GM06990 (cell line): ENCODE data around the gene JAKMIP2.

Experiments used
- DNase-seq: peaks from one replicate; pipeline ENCODE4 v3.0.0-alpha.2; 2011; ENCODE audit not compliant: insufficient read length; ENCODE audit errors: extremely low read depth
- H3K27me3 ChIP-seq: replicated peaks from 2 replicates; pipeline ENCODE4 v1.6.0; 2011; ENCODE audit warnings: low read length; ENCODE audit not compliant: control insufficient read depth, insufficient read depth
- H3K36me3 ChIP-seq: 2 replicates; pipeline ENCODE4 v1.5.1; 2011; ENCODE audit warnings: low read length; ENCODE audit not compliant: control insufficient read depth, insufficient read depth
- H3K4me3 ChIP-seq: replicated peaks from 2 replicates; pipeline ENCODE4 v1.5.1; 2011; ENCODE audit warnings: low read depth, mild to moderate bottlenecking, control low read depth, low read length
- TF ChIP-seq, protein P1 (sequence below): IDR thresholded peaks from 2 replicates; pipeline ENCODE4 v1.5.1; 2011; ENCODE audit warnings: low read length, control low read depth, mild to moderate bottlenecking, inconsistent platforms; ENCODE audit not compliant: insufficient read depth, poor library complexity, severe bottlenecking

JAKMIP2 gene

DNA sequence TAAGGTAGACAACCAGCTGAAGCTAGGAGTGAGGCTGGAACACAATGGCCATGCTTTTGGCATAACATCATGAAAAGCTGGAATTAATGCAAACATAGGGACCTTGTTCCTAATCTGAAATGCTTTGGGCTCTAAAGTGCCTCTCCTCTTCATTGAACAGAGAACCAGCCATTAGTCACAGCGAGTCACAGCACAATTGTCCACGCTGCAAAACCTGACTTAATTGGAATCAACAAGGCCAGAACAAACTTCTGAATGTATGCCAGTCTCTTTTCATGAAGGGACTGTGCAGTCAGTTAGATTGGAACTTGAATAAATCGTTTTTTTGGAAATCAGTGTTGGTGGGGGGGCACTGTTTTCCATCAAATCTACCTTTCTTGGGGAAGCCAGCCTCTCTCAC, 96.5 kb downstream of the JAKMIP2 start:
- no peak for DNase-seq
- Histone ChIP-seq H3K4me3 (no peak overlapping the region), H3K36me3 (no peaks in the 10 kb centered on the region), H3K27me3 (no peaks in the 10 kb centered on the region)
- TF ChIP-seq, protein P1, sequence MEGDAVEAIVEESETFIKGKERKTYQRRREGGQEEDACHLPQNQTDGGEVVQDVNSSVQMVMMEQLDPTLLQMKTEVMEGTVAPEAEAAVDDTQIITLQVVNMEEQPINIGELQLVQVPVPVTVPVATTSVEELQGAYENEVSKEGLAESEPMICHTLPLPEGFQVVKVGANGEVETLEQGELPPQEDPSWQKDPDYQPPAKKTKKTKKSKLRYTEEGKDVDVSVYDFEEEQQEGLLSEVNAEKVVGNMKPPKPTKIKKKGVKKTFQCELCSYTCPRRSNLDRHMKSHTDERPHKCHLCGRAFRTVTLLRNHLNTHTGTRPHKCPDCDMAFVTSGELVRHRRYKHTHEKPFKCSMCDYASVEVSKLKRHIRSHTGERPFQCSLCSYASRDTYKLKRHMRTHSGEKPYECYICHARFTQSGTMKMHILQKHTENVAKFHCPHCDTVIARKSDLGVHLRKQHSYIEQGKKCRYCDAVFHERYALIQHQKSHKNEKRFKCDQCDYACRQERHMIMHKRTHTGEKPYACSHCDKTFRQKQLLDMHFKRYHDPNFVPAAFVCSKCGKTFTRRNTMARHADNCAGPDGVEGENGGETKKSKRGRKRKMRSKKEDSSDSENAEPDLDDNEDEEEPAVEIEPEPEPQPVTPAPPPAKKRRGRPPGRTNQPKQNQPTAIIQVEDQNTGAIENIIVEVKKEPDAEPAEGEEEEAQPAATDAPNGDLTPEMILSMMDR: no peak

DNA sequence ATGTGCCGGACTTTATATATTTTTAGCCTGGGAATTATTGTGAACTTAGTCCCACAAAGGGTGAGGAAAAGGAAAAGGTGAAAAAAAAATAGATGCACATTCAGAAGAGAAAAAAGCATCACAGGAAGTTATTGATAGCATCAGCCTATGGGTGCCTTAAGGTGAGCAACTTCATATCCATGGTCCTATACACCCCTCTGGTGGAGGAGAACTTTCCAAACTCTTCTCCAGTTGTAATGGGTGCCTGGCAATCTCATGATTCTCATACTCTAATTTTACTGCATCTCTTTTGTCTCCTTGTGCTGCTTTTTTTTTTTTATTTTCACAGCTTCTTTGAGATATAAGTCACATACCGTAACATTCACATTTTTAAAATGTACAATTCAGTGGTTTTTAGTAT, 107.4 kb downstream of the JAKMIP2 start:
- H3K36me3 ChIP-seq: no peaks in the 10 kb centered on the region
- no peak for DNase-seq
- TF ChIP-seq, protein P1: no peak
- H3K4me3 ChIP-seq: no peak overlapping the region
- no peaks in the 10 kb centered on the region; the same call in 1 of the 2 replicates for H3K27me3 ChIP-seq

DNA sequence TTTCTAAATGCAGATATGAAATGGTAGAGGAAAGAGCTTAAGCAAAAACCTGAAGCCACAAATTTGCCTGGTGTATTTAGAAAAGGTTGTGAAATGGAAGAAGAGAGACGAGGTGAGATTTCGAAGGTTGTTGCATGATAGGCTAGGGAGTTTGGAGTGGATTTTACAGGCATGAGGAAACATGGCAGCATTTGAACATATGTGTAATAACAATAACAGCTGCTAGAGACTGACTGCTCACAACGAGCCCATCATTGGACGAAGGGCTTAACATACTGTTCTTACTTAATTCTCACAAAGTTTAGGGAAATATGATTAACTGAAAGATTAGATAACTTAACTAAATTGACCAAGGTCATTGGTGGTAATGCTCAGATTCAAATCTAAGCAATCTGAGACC, 108.1 kb downstream of the JAKMIP2 start:
- Histone ChIP-seq H3K4me3 (no peak overlapping the region), H3K36me3 (no peaks in the 10 kb centered on the region), H3K27me3 (no peaks in the 10 kb centered on the region; the same call in 1 of the 2 replicates)
- TF ChIP-seq, protein P1: no peak
- DNase-seq: no peak

DNA sequence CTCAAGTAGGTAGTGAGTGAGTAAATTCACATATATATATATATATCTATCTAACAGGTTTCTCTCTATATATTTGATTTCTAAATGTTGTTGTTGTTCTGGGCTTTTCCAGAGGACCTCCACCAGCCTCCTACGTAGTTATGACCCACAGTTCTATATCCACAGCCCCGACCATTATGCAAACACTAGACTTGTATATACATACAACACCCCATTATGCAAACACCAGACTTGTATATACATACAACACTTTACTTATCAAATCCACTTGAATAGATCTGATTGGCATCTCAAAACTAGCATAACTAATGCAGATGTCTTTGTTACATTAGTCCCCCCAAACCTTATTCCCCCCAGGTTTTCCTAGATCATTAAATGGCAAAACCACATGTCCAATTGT, 108.7 kb downstream of the JAKMIP2 start:
- DNase-seq: no peak
- H3K27me3 ChIP-seq: no peaks in the 10 kb centered on the region; the same call in 1 of the 2 replicates
- TF ChIP-seq, protein P1: no peak
- H3K4me3 ChIP-seq: no peak overlapping the region
- no peaks in the 10 kb centered on the region for H3K36me3 ChIP-seq

DNA sequence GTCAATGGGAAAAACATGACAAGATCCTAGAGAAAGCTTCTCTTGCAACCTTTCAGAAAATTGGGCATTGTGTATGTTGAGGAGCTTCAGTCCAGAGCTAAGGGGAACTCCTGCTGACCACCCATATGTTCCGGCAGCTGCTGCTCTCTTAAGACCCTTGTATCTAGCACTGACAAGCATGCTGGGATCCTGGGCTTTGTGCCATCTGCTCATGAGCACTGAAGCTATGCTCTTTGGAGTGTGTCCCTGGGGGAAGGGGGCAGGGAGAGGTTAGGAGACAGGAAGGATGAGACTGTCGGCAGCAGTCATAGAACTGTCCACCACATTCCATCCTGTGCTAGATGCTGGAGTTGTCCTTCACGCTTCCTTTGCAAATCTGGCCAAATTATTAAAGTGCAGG, 109.3 kb downstream of the JAKMIP2 start:
- DNase-seq: no peak
- TF ChIP-seq, protein P1: no peak
- no peaks in the 10 kb centered on the region; the same call in 1 of the 2 replicates for H3K27me3 ChIP-seq
- no peaks in the 10 kb centered on the region for H3K36me3 ChIP-seq
- H3K4me3 ChIP-seq: no peak overlapping the region

DNA sequence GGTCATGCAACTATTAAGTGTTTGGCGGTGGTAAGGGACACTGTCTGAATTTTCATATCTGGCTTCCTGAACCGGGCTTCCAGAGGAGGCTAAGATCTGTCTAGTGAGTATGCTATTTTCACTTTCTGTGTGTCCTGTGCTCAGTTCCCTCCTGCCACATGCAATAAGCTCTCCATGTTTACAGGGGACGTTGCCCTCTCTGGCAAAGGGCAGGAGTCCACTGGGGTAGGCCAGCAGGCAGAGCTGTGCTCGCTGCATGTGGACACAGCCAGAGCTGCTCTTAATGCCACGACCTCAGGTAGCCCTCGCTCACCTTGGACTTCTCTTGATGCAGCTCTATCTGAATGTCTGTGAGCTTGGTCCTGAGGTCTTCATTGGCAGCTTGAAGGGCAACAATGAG, 111.2 kb downstream of the JAKMIP2 start:
- TF ChIP-seq, protein P1: no peak
- no peaks in the 10 kb centered on the region; the same call in 1 of the 2 replicates for H3K27me3 ChIP-seq
- no peak for DNase-seq
- no peak overlapping the region for H3K4me3 ChIP-seq
- H3K36me3 ChIP-seq: no peaks in the 10 kb centered on the region
